GM23338 (cell line): ENCODE data around the gene FBXO31. TPM values are rescaled to one million over a fixed set of nuclear protein-coding genes. Genes with fewer than 3 reads are reported as not detected.

Source experiments
- ATAC-seq: fragments of 200-7000 bp; cut with Tn5 transposase; 3 replicates; pipeline ENCODE4 v1.9.1; 2020
- DNase-seq: peaks from one replicate; pipeline ENCODE4 v3.0.0-alpha.2; 2015; ENCODE audit warnings: low spot score
- H2AFZ ChIP-seq: fragments of 200-600 bp; sonication (generic); 2 replicates; pipeline ENCODE4 v1.8.0; 2016; ENCODE audit warnings: antibody characterized with exemption, mild to moderate bottlenecking, moderate library complexity
- H3F3A ChIP-seq: fragments of 200-600 bp; sonication (generic); replicated peaks from 2 replicates; pipeline ENCODE4 v1.8.0; 2017; ENCODE audit warnings: antibody characterized with exemption, mixed run types, low read depth
- H3K27ac ChIP-seq: fragments of 200-600 bp; sonication (generic); 2 replicates; pipeline ENCODE4 v1.6.1; 2016; ENCODE audit warnings: low read depth
- H3K27me3 ChIP-seq: fragments of 200-600 bp; sonication (generic); 2 replicates; pipeline ENCODE4 v1.8.0; 2016; ENCODE audit warnings: mild to moderate bottlenecking, mixed run types, moderate library complexity; ENCODE audit not compliant: insufficient read depth
- H3K36me3 ChIP-seq: fragments of 200-600 bp; sonication (generic); 2 replicates; pipeline ENCODE4 v1.8.0; 2016; ENCODE audit warnings: mild to moderate bottlenecking; ENCODE audit not compliant: insufficient read depth
- H3K4me1 ChIP-seq: fragments of 200-600 bp; sonication (generic); 2 replicates; pipeline ENCODE4 v1.8.0; 2016; ENCODE audit warnings: mild to moderate bottlenecking, moderate library complexity; ENCODE audit not compliant: insufficient read depth
- H3K4me2 ChIP-seq: fragments of 200-600 bp; sonication (generic); 2 replicates; pipeline ENCODE4 v1.7.1; 2017; ENCODE audit warnings: mixed run types
- H3K4me3 ChIP-seq: fragments of 200-600 bp; sonication (generic); 2 replicates; pipeline ENCODE4 v1.6.1; 2016; ENCODE audit warnings: mixed run types
- H3K79me2 ChIP-seq: fragments of 200-600 bp; sonication (generic); replicated peaks from 2 replicates; pipeline ENCODE4 v1.8.0; 2017; ENCODE audit warnings: mild to moderate bottlenecking; ENCODE audit not compliant: insufficient read depth
- H3K9me2 ChIP-seq: fragments of 200-600 bp; sonication (generic); 2 replicates; pipeline ENCODE4 v1.8.0; 2017; ENCODE audit not compliant: insufficient read depth
- H4K20me1 ChIP-seq: fragments of 200-600 bp; sonication (generic); replicated peaks from 2 replicates; pipeline ENCODE4 v1.8.0; 2017; ENCODE audit warnings: mild to moderate bottlenecking; ENCODE audit not compliant: insufficient read depth
- H3K27ac Mint-ChIP-seq: 2 replicates; pipeline ENCODE4 v1.8.0; 2020; ENCODE audit warnings: inconsistent platforms, mild to moderate bottlenecking, moderate library complexity, mixed read lengths
- H3K27me3 Mint-ChIP-seq: 3 replicates; pipeline ENCODE4 v1.8.0; 2022; ENCODE audit warnings: low read depth, mild to moderate bottlenecking, moderate library complexity, mixed read lengths, inconsistent platforms; ENCODE audit not compliant: insufficient read depth, poor library complexity
- H3K36me3 Mint-ChIP-seq: 3 replicates; pipeline ENCODE4 v1.8.0; 2021; ENCODE audit warnings: low read depth, mild to moderate bottlenecking, inconsistent platforms, moderate library complexity, mixed read lengths
- H3K4me1 Mint-ChIP-seq: 3 replicates; pipeline ENCODE4 v1.8.0; 2020; ENCODE audit warnings: mild to moderate bottlenecking, inconsistent platforms, mixed read lengths
- H3K4me3 Mint-ChIP-seq: 3 replicates; pipeline ENCODE4 v1.8.0; 2021; ENCODE audit warnings: moderate library complexity, mild to moderate bottlenecking, inconsistent platforms, mixed read lengths
- H3K9me3 Mint-ChIP-seq: 3 replicates; pipeline ENCODE4 v1.8.0; 2020; ENCODE audit warnings: moderate library complexity, mild to moderate bottlenecking, inconsistent platforms, mixed read lengths
- CREB1 ChIP-seq: fragments of 250-450 bp; sonication (Bioruptor Pico); IDR thresholded peaks from 2 replicates; pipeline ENCODE4 v1.5.0; 2020; ENCODE audit warnings: low read depth, mild to moderate bottlenecking, moderate library complexity
- CTCF ChIP-seq, 2 experiments: fragments of 200-600 bp in 1 of 2; sonication (generic) in 1 of 2; conservative IDR thresholded peaks; 2 replicates each; pipeline versions ENCODE4 v1.5.1 to v1.6.1; 2016 to 2017; ENCODE audit warnings: antibody characterized with exemption in 2 of 2, low read depth in 2 of 2, mild to moderate bottlenecking in 2 of 2, moderate library complexity in 1 of 2
- ETS1 ChIP-seq: IDR thresholded peaks from 2 replicates; pipeline ENCODE4 v1.6.1; 2016; ENCODE audit warnings: antibody characterized with exemption
- EZH2 ChIP-seq: fragments of 200-600 bp; sonication (generic); IDR thresholded peaks from one replicate; pipeline ENCODE4 v1.8.0; 2017; ENCODE audit warnings: antibody characterized with exemption, mild to moderate bottlenecking, low read depth; ENCODE audit not compliant: unreplicated experiment
- EZH2phosphoT487 ChIP-seq: fragments of 200-600 bp; sonication (generic); IDR thresholded peaks from one replicate; pipeline ENCODE4 v1.8.1; 2018; ENCODE audit warnings: antibody characterized with exemption; ENCODE audit not compliant: unreplicated experiment
- JUNB ChIP-seq: IDR thresholded peaks from one replicate; pipeline ENCODE4 v1.6.1; 2016; ENCODE audit warnings: antibody characterized with exemption; ENCODE audit not compliant: unreplicated experiment
- NANOG ChIP-seq: IDR thresholded peaks from 2 replicates; pipeline ENCODE4 v1.6.1; 2016; ENCODE audit warnings: antibody characterized with exemption, borderline replicate concordance
- POLR2AphosphoS5 ChIP-seq: IDR thresholded peaks from 2 replicates; pipeline ENCODE4 v1.6.1; 2016; ENCODE audit warnings: antibody characterized with exemption, low read depth
- REST ChIP-seq: IDR thresholded peaks from one replicate; pipeline ENCODE4 v1.6.1; 2018; ENCODE audit warnings: antibody characterized with exemption; ENCODE audit not compliant: unreplicated experiment
- STAT1 ChIP-seq: IDR thresholded peaks from one replicate; pipeline ENCODE4 v1.6.1; 2016; ENCODE audit warnings: antibody characterized with exemption; ENCODE audit not compliant: unreplicated experiment
- ZNF114 ChIP-seq: fragments of 250-450 bp; sonication (Bioruptor Pico); IDR thresholded peaks from 2 replicates; pipeline ENCODE4 v1.5.0; 2020; ENCODE audit warnings: mild to moderate bottlenecking, moderate library complexity
- ZNF331 ChIP-seq: fragments of 250-450 bp; sonication (Bioruptor Pico); IDR thresholded peaks from 2 replicates; pipeline ENCODE4 v1.5.0; 2020; ENCODE audit warnings: low read depth, mild to moderate bottlenecking, moderate library complexity
- ZNF462 ChIP-seq: fragments of 250-450 bp; sonication (Bioruptor Pico); IDR thresholded peaks from 2 replicates; pipeline ENCODE4 v1.5.0; 2020; ENCODE audit warnings: mild to moderate bottlenecking, moderate library complexity
- polyA plus RNA-seq: library from polyadenylated mRNA; unstranded; fragments of >200 nt; fragmentation: Nextera tagmentation; extraction: Ambion mirVana; gene quantifications from 2 replicates; pipeline ENCODE4 v1.2.1, GENCODE V29; 2016
- total RNA-seq: library from RNA; depleted of rRNA; stranded (reverse); fragments of >200 nt; shearing (Covaris generic); gene quantifications from 2 replicates; pipeline ENCODE4 v1.2.3, GENCODE V29; 2014

Gene FBXO31
- total and polyA plus RNA-seq, 2 experiments from 2014 or later: 7.0 to 23.8 TPM

GRCh38 chr16:87352818-87353217 is 30.8 kb downstream of the FBXO31 start:
- peaks cover 11% of the 10 kb centered on the region; the same call in 1 of the 2 replicates for H4K20me1 ChIP-seq
- no peak overlapping the region for H3K4me3 Mint-ChIP-seq

More at GRCh38 chr16:87352818-87353217, 30.8 kb downstream of the FBXO31 start:
- Histone ChIP-seq H3K4me1 (no peaks in the 10 kb centered on the region), H3K79me2 (peaks cover 12% of the 10 kb centered on the region; the same call in 1 of the 2 replicates), H3K4me3 (no peak overlapping the region), H3F3A (no peaks in the 10 kb centered on the region), H3K9me2 (no peaks in the 10 kb centered on the region), H2AFZ (no peak overlapping the region), H3K36me3 (no peaks in the 10 kb centered on the region), H3K4me2 (no peak overlapping the region), H3K27ac (no peak overlapping the region), H3K27me3 (no peaks in the 10 kb centered on the region)
- Mint-ChIP-seq H3K27ac (no peak overlapping the region), H3K4me1 (no peaks in the 10 kb centered on the region), H3K27me3 (peaks cover 5% of the 10 kb centered on the region), H3K36me3 (peaks cover 3% of the 10 kb centered on the region; the same call in 1 of the 3 replicates), H3K9me3 (no peaks in the 10 kb centered on the region; the same call in 2 of the 3 replicates)
- ATAC-seq: peak; percentile 24; the same call in 1 of the 3 replicates
- TF ChIP-seq NANOG: no peak
- TF ChIP-seq REST: no peak
- no peak for TF ChIP-seq CREB1 (CRISPR knock-in tag)
- TF ChIP-seq ZNF114: no peak
- TF ChIP-seq EZH2phosphoT487: no peak
- no peak for TF ChIP-seq CTCF (conservative IDR thresholded peaks at IDR 0.05; ENCODE audit: low read depth in 2 of 2)
- no peak for TF ChIP-seq ZNF462
- TF ChIP-seq POLR2AphosphoS5: no peak
- no peak for TF ChIP-seq JUNB
- no peak for TF ChIP-seq ZNF331 (CRISPR knock-in tag)
- no peak for TF ChIP-seq ETS1
- TF ChIP-seq STAT1: no peak
- TF ChIP-seq EZH2: no peak
- no peak for DNase-seq
